IMR-90 (cell line): ENCODE data around the gene BCL2L2. TPM values are rescaled to one million over a fixed set of nuclear protein-coding genes. Genes with fewer than 3 reads are reported as not detected.

Source experiments
- ATAC-seq: fragments of 200-7000 bp; cut with Tn5 transposase; 2 replicates; pipeline ENCODE4 v1.9.1; 2020; ENCODE audit warnings: low read depth, mild to moderate bottlenecking, moderate library complexity
- BruUV-seq: library from RNA; stranded (reverse); fragments of 400-500 nt; replicated peaks from 2 replicates; lab custom pipeline; 2021; lab: Mats Ljungman, UMichigan
- CTCF ChIA-PET: fragments of 300-600 bp; formaldehyde crosslinking; extraction: SDS; loops from one replicate; lab custom pipeline; 2021; ENCODE audit warnings: antibody characterized with exemption; lab: Yijun Ruan, JAX
- POLR2A ChIA-PET: fragments of 300-600 bp; sonication (Branson Sonifier 250); formaldehyde crosslinking; loops from one replicate; lab custom pipeline; 2022; ENCODE audit warnings: antibody characterized with exemption; ENCODE audit not compliant: unreplicated experiment; lab: Charles Lee
- DNase-seq: peaks from one replicate; pipeline ENCODE4 v3.0.0; 2013
- H2AFZ ChIP-seq: replicated peaks from 2 replicates; pipeline ENCODE3; 2013; ENCODE audit warnings: low read length, mild to moderate bottlenecking; ENCODE audit not compliant: poor library complexity
- H2AK5ac ChIP-seq: 2 replicates; pipeline ENCODE4 v1.6.1; 2013; ENCODE audit warnings: low read depth, low read length, inconsistent platforms
- H2AK9ac ChIP-seq: replicated peaks from 2 replicates; pipeline ENCODE3; 2013; ENCODE audit warnings: mild to moderate bottlenecking, low read depth, low read length, moderate library complexity; ENCODE audit not compliant: poor library complexity
- H2BK120ac ChIP-seq: 2 replicates; pipeline ENCODE4 v1.6.1; 2013; ENCODE audit warnings: low read depth, low read length, inconsistent platforms
- H2BK15ac ChIP-seq: 3 replicates; pipeline ENCODE4 v1.6.1; 2013; ENCODE audit warnings: low read depth, low read length, inconsistent platforms
- H2BK20ac ChIP-seq: 2 replicates; pipeline ENCODE4 v1.6.1; 2013; ENCODE audit warnings: low read depth, mild to moderate bottlenecking, inconsistent platforms, low read length, moderate library complexity
- H2BK5ac ChIP-seq: 2 replicates; pipeline ENCODE4 v1.6.1; 2013; ENCODE audit warnings: mild to moderate bottlenecking, low read depth, low read length, inconsistent platforms; ENCODE audit not compliant: poor library complexity, severe bottlenecking
- H3K14ac ChIP-seq: replicated peaks from 2 replicates; pipeline ENCODE4 v1.6.1; 2013; ENCODE audit warnings: low read depth, low read length, inconsistent platforms
- H3K18ac ChIP-seq: 2 replicates; pipeline ENCODE4 v1.6.1; 2013; ENCODE audit warnings: low read depth, low read length, control low read depth
- H3K23ac ChIP-seq: 2 replicates; pipeline ENCODE4 v1.6.1; 2013; ENCODE audit warnings: low read depth, low read length, inconsistent platforms
- H3K27ac ChIP-seq: 2 replicates; pipeline ENCODE4 v1.5.1; 2013; ENCODE audit warnings: mild to moderate bottlenecking, control low read depth, low read length; ENCODE audit not compliant: insufficient read depth
- H3K27me3 ChIP-seq: 2 replicates; pipeline ENCODE4 v1.6.1; 2013; ENCODE audit warnings: low read length; ENCODE audit not compliant: control insufficient read depth, insufficient read depth
- H3K36me3 ChIP-seq: 2 replicates; pipeline ENCODE4 v1.6.1; 2013; ENCODE audit warnings: low read length, mixed read lengths; ENCODE audit not compliant: control insufficient read depth, insufficient read depth
- H3K4ac ChIP-seq: 2 replicates; pipeline ENCODE4 v1.6.1; 2013; ENCODE audit warnings: low read depth, low read length, inconsistent platforms
- H3K4me1 ChIP-seq: 2 replicates; pipeline ENCODE4 v1.6.1; 2013; ENCODE audit warnings: low read length, mixed read lengths; ENCODE audit not compliant: control insufficient read depth, insufficient read depth
- H3K4me2 ChIP-seq: 2 replicates; pipeline ENCODE4 v1.6.1; 2013; ENCODE audit warnings: low read depth, mild to moderate bottlenecking, control low read depth, low read length, moderate library complexity
- H3K4me3 ChIP-seq: 2 replicates; pipeline ENCODE4 v1.5.1; 2013; ENCODE audit warnings: low read depth, mild to moderate bottlenecking, control low read depth, low read length, moderate library complexity; ENCODE audit not compliant: insufficient read depth
- H3K56ac ChIP-seq: 2 replicates; pipeline ENCODE4 v1.6.1; 2013; ENCODE audit warnings: low read length, inconsistent platforms; ENCODE audit not compliant: insufficient read depth; ENCODE audit errors: extremely low read depth
- H3K79me1 ChIP-seq, 2 experiments: 2 replicates each; pipeline ENCODE4 v1.6.1; 2013; ENCODE audit warnings: low read length in 2 of 2, inconsistent platforms in 1 of 2, low read depth in 1 of 2
- H3K9ac ChIP-seq: 2 replicates; pipeline ENCODE4 v1.6.1; 2013; ENCODE audit warnings: low read depth, low read length, control low read depth
- H3K9me1 ChIP-seq: 2 replicates; pipeline ENCODE4 v1.6.1; 2013; ENCODE audit warnings: low read length, inconsistent platforms; ENCODE audit not compliant: insufficient read depth
- H3K9me3 ChIP-seq: 2 replicates; pipeline ENCODE4 v1.6.1; 2013; ENCODE audit warnings: low read length; ENCODE audit not compliant: control insufficient read depth, insufficient read depth
- H4K20me1 ChIP-seq: 2 replicates; pipeline ENCODE4 v1.6.1; 2013; ENCODE audit warnings: low read length, inconsistent platforms; ENCODE audit not compliant: insufficient read depth
- H4K5ac ChIP-seq: 2 replicates; pipeline ENCODE4 v1.6.1; 2013; ENCODE audit warnings: mild to moderate bottlenecking, low read depth, low read length, control low read depth
- H4K8ac ChIP-seq, 2 experiments: 2 replicates each; pipeline ENCODE4 v1.6.1; 2013; ENCODE audit warnings: low read depth in 2 of 2, low read length in 2 of 2, control low read depth in 1 of 2, inconsistent platforms in 1 of 2
- H4K91ac ChIP-seq: 2 replicates; pipeline ENCODE4 v1.6.1; 2013; ENCODE audit warnings: low read depth, low read length, inconsistent platforms; ENCODE audit not compliant: insufficient read depth
- BHLHE40 ChIP-seq: fragments of 150-350 bp; IDR thresholded peaks from 2 replicates; pipeline ENCODE4 v1.6.1; 2016; ENCODE audit warnings: mild to moderate bottlenecking, low read depth, low read length
- CEBPB ChIP-seq: IDR thresholded peaks from 2 replicates; pipeline ENCODE4 v1.6.1; 2012; ENCODE audit warnings: low read depth, low read length, improper control_type of control experiment
- FOS ChIP-seq: fragments of 150-350 bp; IDR thresholded peaks from 2 replicates; pipeline ENCODE4 v1.6.1; 2016; ENCODE audit warnings: low read depth, low read length
- MAFK ChIP-seq: IDR thresholded peaks from 2 replicates; pipeline ENCODE4 v1.6.1; 2012; ENCODE audit warnings: low read depth, low read length, improper control_type of control experiment
- POLR2A ChIP-seq: IDR thresholded peaks from 2 replicates; pipeline ENCODE4 v1.6.1; 2012; ENCODE audit warnings: mild to moderate bottlenecking, low read depth, low read length
- RAD21 ChIP-seq: IDR thresholded peaks from 2 replicates; pipeline ENCODE4 v1.6.1; 2012; ENCODE audit warnings: low read length, improper control_type of control experiment
- RFX5 ChIP-seq: IDR thresholded peaks from 2 replicates; pipeline ENCODE4 v1.8.0; 2012; ENCODE audit warnings: low read depth, mild to moderate bottlenecking, low read length, moderate library complexity
- WGBS, 2 experiments: methylation state at CpG; one replicate each; pipeline versions ENCODE4 v1.1.5 to v1.1.7; 2013; ENCODE audit warnings: missing lambda C conversion rate in 2 of 2; ENCODE audit not compliant: insufficient read length in 1 of 2; ENCODE audit errors: extremely low coverage in 2 of 2; 5-methylcytosine and 5-hydroxymethylcytosine counted together
- dilution Hi-C: fragments of 300-500 bp; cut with HindIII; formaldehyde crosslinking; loops from one replicate; pipeline ENCODE4 v1.14.3; 2018; ENCODE audit warnings: low sequenced_read_pairs; ENCODE audit not compliant: unreplicated experiment
- in situ Hi-C: fragments of 300-500 bp; cut with MboI; formaldehyde crosslinking; loops from 3 replicates; pipeline ENCODE4 v1.14.3; 2019; ENCODE audit warnings: low sequenced_read_pairs, inconsistent platforms, mixed read lengths
- intact Hi-C: fragments of 100-400 bp; cut with micrococcal nuclease; formaldehyde crosslinking; loops from 2 replicates; pipeline ENCODE4 v1.10.0; 2022
- polyA plus RNA-seq, 3 experiments: library from polyadenylated mRNA; depleted of rRNA; stranded (reverse); fragments of >200 nt; gene quantifications; 2 replicates each; pipeline ENCODE4 v1.2.3, GENCODE V29; 2012; ENCODE audit warnings: low replicate concordance in 1 of 3
- total RNA-seq: library from RNA; depleted of rRNA; stranded (reverse); fragments of >200 nt; gene quantifications from 2 replicates; pipeline ENCODE4 v1.2.3, GENCODE V29; 2012

BCL2L2 gene
- total and polyA plus RNA-seq, 2 of the 4 experiments (the other 2 are of a cell fraction): 14.5 to 40.9 TPM

GRCh38 chr14:23301288-23301968 is 5.2 kb upstream of the BCL2L2 start (continued):
- TF ChIP-seq CEBPB (no peak), FOS (0 out of 2 replicates have a peak, but pooled peaks have one; percentile 1), RFX5 (no peak)

- peak; percentile 2 for ATAC-seq
- Histone ChIP-seq H2BK20ac (no peak overlapping the region), H2BK5ac (peak overlapping the region; percentile 53), H2BK15ac (no peak overlapping the region; the same call in 2 of the 3 replicates), H2AFZ (peak overlapping the region; percentile 97), H2BK120ac (no peak overlapping the region), H2AK5ac (0 out of 2 replicates have a peak overlapping the region, but pooled peaks have one; percentile 35), H3K9me3 (no peaks in the 10 kb centered on the region), H4K8ac (peak overlapping the region; percentile 49 to 67; a peak in 3 of 4 replicates), H4K91ac (peak overlapping the region; percentile 31; the same call in 1 of the 2 replicates), H3K79me1 (peaks cover 7 to 19% of the 10 kb centered on the region in 2 experiments; a peak in 3 of 4 replicates), H3K9ac (peak overlapping the region; percentile 81), H3K36me3 (no peaks in the 10 kb centered on the region), H3K4me2 (peak overlapping the region; percentile 98), H2AK9ac (peak overlapping the region; percentile 77), H3K4ac (peak overlapping the region; percentile 58; the same call in 1 of the 2 replicates), H3K56ac (no peak overlapping the region), H3K27me3 (no peaks in the 10 kb centered on the region), H3K4me1 (peaks cover 3% of the 10 kb centered on the region), H3K14ac (no peak overlapping the region), H4K20me1 (peaks cover 3% of the 10 kb centered on the region; the same call in 1 of the 2 replicates), H3K18ac (no peak overlapping the region), H3K23ac (no peak overlapping the region), H4K5ac (no peak overlapping the region), H3K9me1 (no peaks in the 10 kb centered on the region), H3K27ac (peak overlapping the region; percentile 67), H3K4me3 (peak overlapping the region; percentile 60)
- 0% methylated on average over 2 of the region's 25 CpGs; no CpG with 5 or more reads in 1 of the 2 experiments for WGBS, 2 experiments
- dilution Hi-C loops (no loop called here), in situ Hi-C loops (loop anchor here (10.0 to 25.0 kb wide), 4 partner anchors 187 to 1135 kb away; partner anchors contain the start of genes CBLN3, CEBPE, EMC9 and FITM1), intact Hi-C loops (loop anchor here (1.0 to 10.0 kb wide), 3 partner anchors 37 to 747 kb away; no protein-coding TSS in a partner anchor)
- no peak for DNase-seq
- POLR2A ChIA-PET: interaction anchor here (1.5 kb wide), 1 partner anchor 10 kb away, joined by 3 read pairs; no protein-coding TSS in a partner anchor
- CTCF ChIA-PET: interaction anchor here (3.6 kb wide), 1 partner anchor 181 kb away, joined by 10 read pairs; no protein-coding TSS in a partner anchor
- BruUV-seq: no TSS peak
- TF ChIP-seq RFX5: no peak
- peak; percentile 8; the same call in 1 of the 2 replicates for TF ChIP-seq POLR2A
- TF ChIP-seq BHLHE40: 0 out of 2 replicates have a peak, but pooled peaks have one; percentile 17
- no peak for TF ChIP-seq RAD21
- no peak for TF ChIP-seq MAFK
These were observed 4.7 kb upstream of the BCL2L2 start for GRCh38 chr14:23301969-23302289.
